Liver (tissue), 3 donors: Measurements from ENCODE around the gene TOMT.

ENCODE experiments used
- CTCF ChIP-seq: fragments of 150-350 bp; IDR thresholded peaks from 2 replicates; pipeline ENCODE4 v1.5.1; 2017; ENCODE audit warnings: improper control_type of control experiment, low read depth, low read length; ENCODE audit not compliant: missing input control
- GABPA ChIP-seq, 2 donors: IDR thresholded peaks in 1 of 2; conservative IDR thresholded peaks in 1 of 2; 2 replicates each; pipeline ENCODE4 v1.6.1; 2016; ENCODE audit warnings: antibody characterized with exemption in 2 of 2, mild to moderate bottlenecking in 1 of 2, moderate library complexity in 1 of 2
- JUND ChIP-seq, 2 donors: IDR thresholded peaks; 2 replicates each; pipeline ENCODE4 v1.6.1; 2016; ENCODE audit warnings: antibody characterized with exemption in 2 of 2
- SP1 ChIP-seq: IDR thresholded peaks from 2 replicates; pipeline ENCODE4 v1.6.1; 2018; ENCODE audit warnings: antibody characterized with exemption, mild to moderate bottlenecking
- TF ChIP-seq, protein P1 (sequence below): IDR thresholded peaks from 2 replicates; pipeline ENCODE4 v1.6.1; 2016; ENCODE audit warnings: antibody characterized with exemption
- TF ChIP-seq, protein P2 (sequence below): IDR thresholded peaks from 2 replicates; pipeline ENCODE4 v1.6.1; 2016; ENCODE audit warnings: antibody characterized with exemption, mild to moderate bottlenecking
- donor health status: healthy.
- donor health status: healthy.

GRCh38 chr11:72125956-72126355 is 20.2 kb downstream of the TOMT start:
- no peak for TF ChIP-seq SP1
- TF ChIP-seq, protein P1, sequence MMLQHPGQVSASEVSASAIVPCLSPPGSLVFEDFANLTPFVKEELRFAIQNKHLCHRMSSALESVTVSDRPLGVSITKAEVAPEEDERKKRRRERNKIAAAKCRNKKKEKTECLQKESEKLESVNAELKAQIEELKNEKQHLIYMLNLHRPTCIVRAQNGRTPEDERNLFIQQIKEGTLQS: no peak
- no peak for TF ChIP-seq GABPA (IDR thresholded peaks at IDR 0.05 in 1 of 2, conservative IDR thresholded peaks at IDR 0.05 in 1 of 2)
- TF ChIP-seq CTCF: no peak
- TF ChIP-seq, protein P2, sequence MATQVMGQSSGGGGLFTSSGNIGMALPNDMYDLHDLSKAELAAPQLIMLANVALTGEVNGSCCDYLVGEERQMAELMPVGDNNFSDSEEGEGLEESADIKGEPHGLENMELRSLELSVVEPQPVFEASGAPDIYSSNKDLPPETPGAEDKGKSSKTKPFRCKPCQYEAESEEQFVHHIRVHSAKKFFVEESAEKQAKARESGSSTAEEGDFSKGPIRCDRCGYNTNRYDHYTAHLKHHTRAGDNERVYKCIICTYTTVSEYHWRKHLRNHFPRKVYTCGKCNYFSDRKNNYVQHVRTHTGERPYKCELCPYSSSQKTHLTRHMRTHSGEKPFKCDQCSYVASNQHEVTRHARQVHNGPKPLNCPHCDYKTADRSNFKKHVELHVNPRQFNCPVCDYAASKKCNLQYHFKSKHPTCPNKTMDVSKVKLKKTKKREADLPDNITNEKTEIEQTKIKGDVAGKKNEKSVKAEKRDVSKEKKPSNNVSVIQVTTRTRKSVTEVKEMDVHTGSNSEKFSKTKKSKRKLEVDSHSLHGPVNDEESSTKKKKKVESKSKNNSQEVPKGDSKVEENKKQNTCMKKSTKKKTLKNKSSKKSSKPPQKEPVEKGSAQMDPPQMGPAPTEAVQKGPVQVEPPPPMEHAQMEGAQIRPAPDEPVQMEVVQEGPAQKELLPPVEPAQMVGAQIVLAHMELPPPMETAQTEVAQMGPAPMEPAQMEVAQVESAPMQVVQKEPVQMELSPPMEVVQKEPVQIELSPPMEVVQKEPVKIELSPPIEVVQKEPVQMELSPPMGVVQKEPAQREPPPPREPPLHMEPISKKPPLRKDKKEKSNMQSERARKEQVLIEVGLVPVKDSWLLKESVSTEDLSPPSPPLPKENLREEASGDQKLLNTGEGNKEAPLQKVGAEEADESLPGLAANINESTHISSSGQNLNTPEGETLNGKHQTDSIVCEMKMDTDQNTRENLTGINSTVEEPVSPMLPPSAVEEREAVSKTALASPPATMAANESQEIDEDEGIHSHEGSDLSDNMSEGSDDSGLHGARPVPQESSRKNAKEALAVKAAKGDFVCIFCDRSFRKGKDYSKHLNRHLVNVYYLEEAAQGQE: no peak
- no peak for TF ChIP-seq JUND (IDR thresholded peaks at IDR 0.05)
